ENCODE measurements around the gene CORO1C.

DNA sequence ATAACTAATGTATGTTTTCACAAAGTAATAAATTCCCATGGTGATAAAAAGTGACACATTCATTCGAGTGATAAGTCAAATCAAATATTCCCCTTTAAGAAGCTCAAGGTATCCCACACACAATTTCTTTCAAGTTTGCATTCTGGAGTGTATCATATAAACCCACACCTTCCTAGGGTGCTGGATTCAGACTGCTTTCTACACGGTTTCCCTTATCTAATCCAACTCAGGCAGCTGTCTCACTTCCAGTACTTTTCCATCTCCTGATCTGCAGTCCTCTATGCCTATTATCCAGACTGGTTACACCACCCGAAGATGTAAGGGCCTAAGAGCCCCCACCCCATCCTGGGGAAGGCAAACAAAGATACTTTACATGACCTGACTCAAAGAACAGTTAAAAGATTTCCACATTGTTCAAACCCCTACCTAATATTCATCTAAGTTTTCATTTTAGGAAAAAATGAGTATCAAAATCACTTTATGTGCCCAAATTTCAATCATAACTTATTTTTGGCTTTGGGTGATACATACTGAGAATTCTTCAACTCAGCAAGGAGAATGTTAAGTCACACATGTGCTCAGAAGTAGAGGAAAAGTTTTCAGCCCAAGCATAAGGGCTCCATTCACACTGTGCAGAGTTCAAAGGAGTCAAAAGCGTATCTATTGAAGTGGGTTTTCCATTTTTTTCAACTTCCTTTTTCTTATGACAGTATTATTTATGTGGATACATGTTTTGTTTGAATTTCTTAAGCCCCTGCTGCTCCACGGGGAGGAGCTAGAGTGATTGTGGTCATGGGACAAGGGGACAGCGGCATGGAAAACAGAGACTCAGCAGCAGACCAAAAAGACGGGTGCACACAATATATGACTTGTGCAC is 41.8 kb downstream of the CORO1C start:
- TF ChIP-seq EZH2 (IDR thresholded peaks at IDR 0.05; ENCODE audit: borderline replicate concordance, insufficient read depth, low read length, poor library complexity, severe bottlenecking) = no peak
- TF ChIP-seq, protein P1, sequence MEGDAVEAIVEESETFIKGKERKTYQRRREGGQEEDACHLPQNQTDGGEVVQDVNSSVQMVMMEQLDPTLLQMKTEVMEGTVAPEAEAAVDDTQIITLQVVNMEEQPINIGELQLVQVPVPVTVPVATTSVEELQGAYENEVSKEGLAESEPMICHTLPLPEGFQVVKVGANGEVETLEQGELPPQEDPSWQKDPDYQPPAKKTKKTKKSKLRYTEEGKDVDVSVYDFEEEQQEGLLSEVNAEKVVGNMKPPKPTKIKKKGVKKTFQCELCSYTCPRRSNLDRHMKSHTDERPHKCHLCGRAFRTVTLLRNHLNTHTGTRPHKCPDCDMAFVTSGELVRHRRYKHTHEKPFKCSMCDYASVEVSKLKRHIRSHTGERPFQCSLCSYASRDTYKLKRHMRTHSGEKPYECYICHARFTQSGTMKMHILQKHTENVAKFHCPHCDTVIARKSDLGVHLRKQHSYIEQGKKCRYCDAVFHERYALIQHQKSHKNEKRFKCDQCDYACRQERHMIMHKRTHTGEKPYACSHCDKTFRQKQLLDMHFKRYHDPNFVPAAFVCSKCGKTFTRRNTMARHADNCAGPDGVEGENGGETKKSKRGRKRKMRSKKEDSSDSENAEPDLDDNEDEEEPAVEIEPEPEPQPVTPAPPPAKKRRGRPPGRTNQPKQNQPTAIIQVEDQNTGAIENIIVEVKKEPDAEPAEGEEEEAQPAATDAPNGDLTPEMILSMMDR (IDR thresholded peaks at IDR 0.05; ENCODE audit: poor library complexity, severe bottlenecking) = no peak
- no peak for TF ChIP-seq EP300 (conservative IDR thresholded peaks at IDR 0.05; ENCODE audit: poor library complexity, severe bottlenecking)
- no peak for TF ChIP-seq SMC3 (conservative IDR thresholded peaks at IDR 0.05; ENCODE audit: poor library complexity)
- no peak for TF ChIP-seq MXI1 (conservative IDR thresholded peaks at IDR 0.05; ENCODE audit: poor library complexity, severe bottlenecking)
- TF ChIP-seq, protein P2, sequence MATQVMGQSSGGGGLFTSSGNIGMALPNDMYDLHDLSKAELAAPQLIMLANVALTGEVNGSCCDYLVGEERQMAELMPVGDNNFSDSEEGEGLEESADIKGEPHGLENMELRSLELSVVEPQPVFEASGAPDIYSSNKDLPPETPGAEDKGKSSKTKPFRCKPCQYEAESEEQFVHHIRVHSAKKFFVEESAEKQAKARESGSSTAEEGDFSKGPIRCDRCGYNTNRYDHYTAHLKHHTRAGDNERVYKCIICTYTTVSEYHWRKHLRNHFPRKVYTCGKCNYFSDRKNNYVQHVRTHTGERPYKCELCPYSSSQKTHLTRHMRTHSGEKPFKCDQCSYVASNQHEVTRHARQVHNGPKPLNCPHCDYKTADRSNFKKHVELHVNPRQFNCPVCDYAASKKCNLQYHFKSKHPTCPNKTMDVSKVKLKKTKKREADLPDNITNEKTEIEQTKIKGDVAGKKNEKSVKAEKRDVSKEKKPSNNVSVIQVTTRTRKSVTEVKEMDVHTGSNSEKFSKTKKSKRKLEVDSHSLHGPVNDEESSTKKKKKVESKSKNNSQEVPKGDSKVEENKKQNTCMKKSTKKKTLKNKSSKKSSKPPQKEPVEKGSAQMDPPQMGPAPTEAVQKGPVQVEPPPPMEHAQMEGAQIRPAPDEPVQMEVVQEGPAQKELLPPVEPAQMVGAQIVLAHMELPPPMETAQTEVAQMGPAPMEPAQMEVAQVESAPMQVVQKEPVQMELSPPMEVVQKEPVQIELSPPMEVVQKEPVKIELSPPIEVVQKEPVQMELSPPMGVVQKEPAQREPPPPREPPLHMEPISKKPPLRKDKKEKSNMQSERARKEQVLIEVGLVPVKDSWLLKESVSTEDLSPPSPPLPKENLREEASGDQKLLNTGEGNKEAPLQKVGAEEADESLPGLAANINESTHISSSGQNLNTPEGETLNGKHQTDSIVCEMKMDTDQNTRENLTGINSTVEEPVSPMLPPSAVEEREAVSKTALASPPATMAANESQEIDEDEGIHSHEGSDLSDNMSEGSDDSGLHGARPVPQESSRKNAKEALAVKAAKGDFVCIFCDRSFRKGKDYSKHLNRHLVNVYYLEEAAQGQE (IDR thresholded peaks at IDR 0.05; ENCODE audit: borderline replicate concordance) = no peak
